Ecto neural progenitor cell (in vitro differentiated cells): ENCODE data around the gene RAD51B.

Source experiments
- DNase-seq: peaks from one replicate; pipeline ENCODE4 v3.0.0-alpha.2; 2018; ENCODE audit warnings: low spot score

The RAD51B gene

GRCh38 chr14:68532496-68532895, 712.9 kb downstream of the RAD51B start:
- DNase-seq: no peak

- DNase-seq: no peak
Measured at GRCh38 chr14:68534276-68534675, 714.7 kb downstream of the RAD51B start.

GRCh38 chr14:68535404-68536017, 715.9 kb downstream of the RAD51B start:
- DNase-seq: peak; percentile 20

- DNase-seq: peak; percentile 3
Measured at GRCh38 chr14:68536018-68536410, 716.4 kb downstream of the RAD51B start.

GRCh38 chr14:68538639-68539038, 719.1 kb downstream of the RAD51B start:
- peak; percentile 46 for DNase-seq

- DNase-seq: peak; percentile 76
Measured at GRCh38 chr14:68539241-68539737, 719.7 kb downstream of the RAD51B start.

GRCh38 chr14:68539789-68540188, 720.2 kb downstream of the RAD51B start:
- DNase-seq: no peak

- peak; percentile 37 for DNase-seq
Measured at GRCh38 chr14:68541178-68541896, 721.8 kb downstream of the RAD51B start.

GRCh38 chr14:68542346-68542745, 722.8 kb downstream of the RAD51B start:
- no peak for DNase-seq

GRCh38 chr14:68543516-68543915, 723.9 kb downstream of the RAD51B start:
- peak; percentile 3 for DNase-seq

- DNase-seq: peak; percentile 14
Measured at GRCh38 chr14:68544081-68544892, 724.7 kb downstream of the RAD51B start.

GRCh38 chr14:68546839-68547238, 727.3 kb downstream of the RAD51B start:
- DNase-seq: no peak

- DNase-seq: peak; percentile 46
Measured at GRCh38 chr14:68547305-68548193, 728.0 kb downstream of the RAD51B start.

- DNase-seq: peak; percentile 72
Measured at GRCh38 chr14:68548194-68549076, 728.9 kb downstream of the RAD51B start.

GRCh38 chr14:68550338-68550715, 730.7 kb downstream of the RAD51B start:
- DNase-seq: peak; percentile 22

- DNase-seq: peak; percentile 43
Measured at GRCh38 chr14:68551045-68551683, 731.6 kb downstream of the RAD51B start.

- peak; percentile 31 for DNase-seq
Measured at GRCh38 chr14:68552075-68552474, 732.5 kb downstream of the RAD51B start.

- peak; percentile 12 for DNase-seq
Measured at GRCh38 chr14:68552602-68553001, 733.0 kb downstream of the RAD51B start.

GRCh38 chr14:68553311-68553710, 733.7 kb downstream of the RAD51B start:
- DNase-seq: peak; percentile 22

- peak; percentile 22 for DNase-seq
Measured at GRCh38 chr14:68554231-68554630, 734.7 kb downstream of the RAD51B start.
